B cell (primary cell): ENCODE results near the gene RIIAD1. TPM values are rescaled to one million over a fixed set of nuclear protein-coding genes. Genes with fewer than 3 reads are reported as not detected.

Source experiments
- ATAC-seq: fragments of 200-7000 bp; cut with Tn5 transposase; one replicate; pipeline ENCODE4 v1.10.0; 2021; ENCODE audit warnings: low read depth, mild to moderate bottlenecking, moderate number of reproducible peaks, moderate library complexity
- CTCF ChIA-PET: fragments of 350-600 bp; sonication (Branson Sonifier 250); formaldehyde crosslinking; loops from one replicate; lab custom pipeline; 2021; ENCODE audit warnings: antibody characterized with exemption, inconsistent platforms; lab: Charles Lee
- POLR2A ChIA-PET: fragments of 350-600 bp; sonication (Branson Sonifier 250); formaldehyde crosslinking; loops from one replicate; lab custom pipeline; 2021; ENCODE audit warnings: antibody characterized with exemption; lab: Charles Lee
- DNase-seq: peaks from one replicate; pipeline ENCODE4 v3.0.0; 2013
- H2AFZ ChIP-seq: 2 replicates; pipeline ENCODE4 v1.6.1; 2012; ENCODE audit warnings: mild to moderate bottlenecking, low read depth, low read length; ENCODE audit not compliant: insufficient read depth, poor library complexity, severe bottlenecking
- H3K27ac ChIP-seq, 2 donors: 1 replicate in 1 of 2; 2 replicates in 1 of 2; pipeline ENCODE4 v1.5.1; 2012 to 2013; ENCODE audit warnings: low read length in 2 of 2, mild to moderate bottlenecking in 2 of 2, moderate library complexity in 1 of 2
- H3K27me3 ChIP-seq, 4 experiments: fragments of 200-600 bp in 1 of 4; sonication (generic) in 1 of 4; replicated peaks in 1 of 4; 1 replicate in 2 of 4; 2 replicates in 2 of 4; pipeline versions ENCODE4 v1.6.1 to v1.7.0; 2013 to 2016; ENCODE audit warnings: low read length in 3 of 4, mild to moderate bottlenecking in 2 of 4, mixed read lengths in 1 of 4, moderate library complexity in 1 of 4; ENCODE audit not compliant: insufficient read depth in 4 of 4, control insufficient read depth in 3 of 4; ENCODE audit errors: control extremely low read depth in 1 of 4
- H3K36me3 ChIP-seq, 2 experiments: replicated peaks in 1 of 2; 1 replicate in 1 of 2; 2 replicates in 1 of 2; pipeline versions ENCODE4 v1.6.1 to v1.7.1; 2013; ENCODE audit warnings: low read length in 1 of 2; ENCODE audit not compliant: insufficient read depth in 2 of 2, control insufficient read depth in 1 of 2; ENCODE audit errors: control extremely low read depth in 1 of 2, extremely low read depth in 1 of 2
- H3K4me1 ChIP-seq, 2 donors: fragments of 200-600 bp in 1 of 2; sonication (generic) in 1 of 2; 1 replicate in 1 of 2; 2 replicates in 1 of 2; pipeline versions ENCODE4 v1.5.1 to v1.6.1; 2013 to 2017; ENCODE audit warnings: low read length in 2 of 2; ENCODE audit not compliant: control insufficient read depth in 2 of 2, insufficient read depth in 2 of 2
- H3K4me2 ChIP-seq: replicated peaks from 2 replicates; pipeline ENCODE3; 2012; ENCODE audit warnings: mild to moderate bottlenecking, low read depth, low read length; ENCODE audit not compliant: poor library complexity, severe bottlenecking
- H3K4me3 ChIP-seq, 5 experiments: fragments of 200-600 bp in 1 of 5; sonication (generic) in 1 of 5; 1 replicate in 3 of 5; 2 replicates in 2 of 5; pipeline versions ENCODE4 v1.5.1 to v1.7.0; 2011 to 2016; ENCODE audit warnings: low read length in 4 of 5, mild to moderate bottlenecking in 4 of 5, low read depth in 2 of 5, control low read depth in 1 of 5, moderate library complexity in 1 of 5; ENCODE audit not compliant: insufficient read depth in 1 of 5; ENCODE audit errors: control extremely low read depth in 1 of 5, extremely low read depth in 1 of 5
- H3K79me2 ChIP-seq: fragments of 200-600 bp; sonication (generic); one replicate; pipeline ENCODE4 v1.6.0; 2016; ENCODE audit warnings: low read length; ENCODE audit not compliant: control insufficient read depth, insufficient read depth
- H3K9ac ChIP-seq: fragments of 200-600 bp; sonication (generic); 2 replicates; pipeline ENCODE4 v1.6.1; 2017; ENCODE audit warnings: mild to moderate bottlenecking, low read length, moderate library complexity
- H3K9me3 ChIP-seq, 3 donors: one replicate each; pipeline versions ENCODE4 v1.6.1 to v1.7.1; 2013; ENCODE audit warnings: low read length in 2 of 3; ENCODE audit not compliant: control insufficient read depth in 2 of 3, insufficient read depth in 1 of 3; ENCODE audit errors: control extremely low read depth in 1 of 3
- H4K20me1 ChIP-seq: 2 replicates; pipeline ENCODE4 v1.6.0; 2012; ENCODE audit warnings: mild to moderate bottlenecking, low read length; ENCODE audit not compliant: insufficient read depth, control insufficient read depth, poor library complexity, severe bottlenecking
- H3K27ac Mint-ChIP-seq: one replicate; pipeline ENCODE4 v1.8.0; 2021; ENCODE audit warnings: mixed read lengths
- H3K27me3 Mint-ChIP-seq: one replicate; pipeline ENCODE4 v1.8.0; 2021; ENCODE audit warnings: mixed read lengths
- H3K4me1 Mint-ChIP-seq: one replicate; pipeline ENCODE4 v1.8.0; 2021; ENCODE audit warnings: mixed read lengths
- H3K4me3 Mint-ChIP-seq: one replicate; pipeline ENCODE4 v1.8.0; 2021; ENCODE audit warnings: mixed read lengths
- H3K9me3 Mint-ChIP-seq: one replicate; pipeline ENCODE4 v1.8.0; 2022; ENCODE audit warnings: mixed read lengths; ENCODE audit not compliant: insufficient read depth
- CTCF ChIP-seq: fragments of 200-600 bp; IDR thresholded peaks from one replicate; pipeline ENCODE4 v1.8.0; 2022; ENCODE audit warnings: antibody characterized with exemption, mild to moderate bottlenecking
- EZH2 ChIP-seq: IDR thresholded peaks from 2 replicates; pipeline ENCODE4 v1.6.1; 2012; ENCODE audit warnings: borderline replicate concordance, low read depth, mild to moderate bottlenecking, moderate library complexity, low read length; ENCODE audit not compliant: insufficient read depth, poor library complexity, severe bottlenecking
- WGBS: methylation state at CpG from one replicate; pipeline ENCODE4 v1.1.5; 2013; ENCODE audit warnings: missing lambda C conversion rate; ENCODE audit not compliant: insufficient coverage; 5-methylcytosine and 5-hydroxymethylcytosine counted together
- intact Hi-C: fragments of 100-400 bp; cut with micrococcal nuclease; formaldehyde crosslinking; loops from one replicate; pipeline ENCODE4 v1.10.0; 2022
- polyA plus RNA-seq: library from polyadenylated mRNA; depleted of rRNA; stranded (reverse); fragments of >200 nt; gene quantifications from 2 replicates; pipeline ENCODE4 v1.2.3, GENCODE V29; 2012
- total RNA-seq, 2 donors: library from RNA; stranded (reverse); fragments of 120-200 nt in 1 of 2; gene quantifications; 1 replicate in 1 of 2; 2 replicates in 1 of 2; pipeline versions ENCODE4 v1.2.3 to v1.2.4, GENCODE V29; 2013 to 2022

Gene RIIAD1
- total and polyA plus RNA-seq, 2 donors (not counting 1 experiment from before 2014, with no cell fraction given) = not detected

GRCh38 chr1:151708891-151709290, 12.4 kb upstream of the RIIAD1 start:
- CTCF ChIA-PET = no interaction called here
- no peak overlapping the region for H3K27ac Mint-ChIP-seq
- no peak overlapping the region for H3K9ac ChIP-seq
- no peaks in the 10 kb centered on the region for H3K9me3 ChIP-seq
- H3K4me1 Mint-ChIP-seq = no peaks in the 10 kb centered on the region
- no peaks in the 10 kb centered on the region for H4K20me1 ChIP-seq
- peaks cover 21% of the 10 kb centered on the region for H3K27me3 Mint-ChIP-seq
- no peaks in the 10 kb centered on the region for H3K27me3 ChIP-seq
- H3K36me3 ChIP-seq = no peaks in the 10 kb centered on the region
- H3K4me1 ChIP-seq = no peaks in the 10 kb centered on the region
- H3K27ac ChIP-seq = no peak overlapping the region
- H3K4me2 ChIP-seq = no peak overlapping the region
- WGBS = 80% methylated on average over 14 of the region's 15 CpGs
- no peak for DNase-seq
- H3K79me2 ChIP-seq = no peaks in the 10 kb centered on the region
- POLR2A ChIA-PET = no interaction called here
- H3K4me3 ChIP-seq = no peak overlapping the region
- H3K4me3 Mint-ChIP-seq = no peak overlapping the region
- TF ChIP-seq EZH2 (no peak), CTCF (no peak)
- intact Hi-C loops = no loop called here
- no peak overlapping the region for H2AFZ ChIP-seq
- no peaks in the 10 kb centered on the region for H3K9me3 Mint-ChIP-seq
- ATAC-seq = no peak

- Histone ChIP-seq H3K4me1 (no peaks in the 10 kb centered on the region), H3K9me3 (peaks cover 0 to 2% (median 0%) of the 10 kb centered on the region in 3 donors), H2AFZ (no peak overlapping the region), H3K4me3 (no peak overlapping the region), H4K20me1 (no peaks in the 10 kb centered on the region), H3K27ac (no peak overlapping the region), H3K27me3 (peaks cover 0 to 12% (median 4%) of the 10 kb centered on the region in 4 experiments), H3K9ac (no peak overlapping the region), H3K79me2 (no peaks in the 10 kb centered on the region), H3K4me2 (no peak overlapping the region), H3K36me3 (no peaks in the 10 kb centered on the region)
- DNase-seq (no peak), ATAC-seq (no peak)
- Mint-ChIP-seq H3K27me3 (peaks cover 36% of the 10 kb centered on the region), H3K9me3 (no peaks in the 10 kb centered on the region), H3K27ac (no peak overlapping the region), H3K4me1 (no peaks in the 10 kb centered on the region), H3K4me3 (no peak overlapping the region)
- ChIA-PET CTCF (no interaction called here), POLR2A (no interaction called here)
- 88% methylated on average over 7 of the region's 15 CpGs for WGBS
- intact Hi-C loops = no loop called here
- TF ChIP-seq EZH2 (no peak), CTCF (no peak)
These were observed 11.0 kb upstream of the RIIAD1 start for GRCh38 chr1:151710187-151710840.
